Fibroblast of the aortic adventitia (primary cell): Measurements from ENCODE around the gene SMPD1. TPM values are rescaled to one million over a fixed set of nuclear protein-coding genes. Genes with fewer than 3 reads are reported as not detected.

Experiments used
- DNase-seq: peaks from one replicate; pipeline ENCODE4 v3.0.0-alpha.2; 2010; ENCODE audit warnings: low read depth
- H3K4me3 ChIP-seq: 2 replicates; pipeline ENCODE4 v1.5.1; 2011; ENCODE audit warnings: low read depth, mild to moderate bottlenecking, control low read depth, low read length, moderate library complexity
- total RNA-seq: library from RNA; depleted of rRNA; stranded (reverse); fragments of >200 nt; gene quantifications from 2 replicates; pipeline ENCODE4 v1.2.3, GENCODE V29; 2012; ENCODE audit warnings: low replicate concordance
- TF ChIP-seq, protein P1 (sequence below): IDR thresholded peaks from 2 replicates; pipeline ENCODE4 v1.5.1; 2011; ENCODE audit warnings: mild to moderate bottlenecking, low read length, control low read depth, inconsistent platforms; ENCODE audit not compliant: insufficient read depth

Gene SMPD1
- total RNA-seq, 1 donor = 63.9 TPM

GRCh38 chr11:6404342-6405051, 14.2 kb downstream of the SMPD1 start:
- no peak overlapping the region for H3K4me3 ChIP-seq
- no peak for DNase-seq
- TF ChIP-seq, protein P1, sequence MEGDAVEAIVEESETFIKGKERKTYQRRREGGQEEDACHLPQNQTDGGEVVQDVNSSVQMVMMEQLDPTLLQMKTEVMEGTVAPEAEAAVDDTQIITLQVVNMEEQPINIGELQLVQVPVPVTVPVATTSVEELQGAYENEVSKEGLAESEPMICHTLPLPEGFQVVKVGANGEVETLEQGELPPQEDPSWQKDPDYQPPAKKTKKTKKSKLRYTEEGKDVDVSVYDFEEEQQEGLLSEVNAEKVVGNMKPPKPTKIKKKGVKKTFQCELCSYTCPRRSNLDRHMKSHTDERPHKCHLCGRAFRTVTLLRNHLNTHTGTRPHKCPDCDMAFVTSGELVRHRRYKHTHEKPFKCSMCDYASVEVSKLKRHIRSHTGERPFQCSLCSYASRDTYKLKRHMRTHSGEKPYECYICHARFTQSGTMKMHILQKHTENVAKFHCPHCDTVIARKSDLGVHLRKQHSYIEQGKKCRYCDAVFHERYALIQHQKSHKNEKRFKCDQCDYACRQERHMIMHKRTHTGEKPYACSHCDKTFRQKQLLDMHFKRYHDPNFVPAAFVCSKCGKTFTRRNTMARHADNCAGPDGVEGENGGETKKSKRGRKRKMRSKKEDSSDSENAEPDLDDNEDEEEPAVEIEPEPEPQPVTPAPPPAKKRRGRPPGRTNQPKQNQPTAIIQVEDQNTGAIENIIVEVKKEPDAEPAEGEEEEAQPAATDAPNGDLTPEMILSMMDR = no peak

DNA sequence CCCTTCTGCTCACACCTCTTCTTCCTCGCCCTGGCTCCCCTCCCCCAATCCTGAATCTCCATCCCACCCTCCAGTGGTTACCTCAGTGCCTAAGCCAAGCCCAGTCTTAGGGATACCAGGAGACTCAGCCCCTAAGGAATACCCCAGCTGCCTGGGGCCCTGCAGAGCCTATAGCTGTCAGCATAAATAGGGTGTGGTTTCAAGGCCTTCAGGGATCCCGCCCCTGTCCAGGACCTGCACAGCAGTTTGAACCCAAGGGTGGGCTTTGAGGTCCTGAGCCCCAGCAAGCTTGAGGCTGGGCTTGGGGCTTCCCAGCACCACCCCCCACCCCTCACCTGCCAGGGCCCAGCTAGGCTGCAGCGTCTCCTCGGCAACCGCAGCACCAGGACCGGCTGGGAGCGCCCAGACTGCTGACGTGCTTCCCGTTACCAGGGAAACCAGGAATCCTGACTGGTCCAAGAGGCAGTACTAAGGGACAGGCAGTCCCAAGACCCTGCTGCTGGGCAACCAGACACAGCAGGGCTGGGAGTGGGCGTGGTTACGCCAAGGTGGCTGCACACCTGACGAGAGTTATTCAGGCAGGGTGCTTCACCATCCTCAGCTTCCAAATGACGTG, 14.9 kb downstream of the SMPD1 start:
- TF ChIP-seq, protein P1 = no peak
- no peak overlapping the region for H3K4me3 ChIP-seq
- no peak for DNase-seq

GRCh38 chr11:6405846-6406245, 15.6 kb downstream of the SMPD1 start:
- no peak overlapping the region for H3K4me3 ChIP-seq
- no peak for DNase-seq
- TF ChIP-seq, protein P1 = no peak

- DNase-seq = no peak
- TF ChIP-seq, protein P1 = no peak
- H3K4me3 ChIP-seq = no peak overlapping the region
Observed at GRCh38 chr11:6406370-6406769, 16.1 kb downstream of the SMPD1 start.

GRCh38 chr11:6410695-6411430, 20.6 kb downstream of the SMPD1 start:
- H3K4me3 ChIP-seq = no peak overlapping the region
- DNase-seq = no peak
- TF ChIP-seq, protein P1 = no peak

GRCh38 chr11:6411594-6412031, 21.3 kb downstream of the SMPD1 start:
- TF ChIP-seq, protein P1 = no peak
- no peak for DNase-seq
- no peak overlapping the region for H3K4me3 ChIP-seq
